Measurements from ENCODE around the gene KRT7.
"Not testable (repeated sequence)": the region's sequence is repeated elsewhere in the genome, so short reads cannot be mapped to it uniquely, and the experiment has no call there.

KRT7 gene

DNA sequence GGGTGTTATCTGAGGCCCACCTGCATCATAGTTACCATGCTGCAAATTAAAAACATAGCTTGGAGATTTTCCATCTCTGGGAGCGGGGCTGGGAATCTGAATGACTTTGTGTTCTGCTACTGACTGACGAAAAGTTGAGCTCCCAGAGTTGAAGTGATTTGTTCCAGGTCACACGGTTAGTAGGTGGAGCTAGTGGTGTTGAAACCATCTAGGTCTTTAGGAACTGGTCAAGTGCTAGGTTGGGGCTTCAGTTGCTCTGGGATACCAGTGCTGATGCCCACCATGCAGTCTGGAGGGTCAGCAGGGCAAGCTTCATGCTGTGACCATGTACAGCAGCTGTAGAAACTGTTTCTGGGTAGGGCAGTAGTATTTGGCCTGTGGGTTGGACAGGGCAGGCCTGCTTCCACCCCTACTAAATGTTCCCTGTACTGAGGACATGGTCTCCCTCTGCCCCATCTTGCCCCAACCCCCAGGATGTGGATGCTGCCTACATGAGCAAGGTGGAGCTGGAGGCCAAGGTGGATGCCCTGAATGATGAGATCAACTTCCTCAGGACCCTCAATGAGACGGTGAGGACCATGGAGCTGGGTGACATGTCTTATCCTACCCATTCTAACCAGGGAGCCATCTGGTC is 5.3 kb downstream of the KRT7 start:
- Histone ChIP-seq H4K8ac (ENCODE audit: low read length) (no peak overlapping the region), H3K23ac (ENCODE audit: low read length in 2 of 2) (no peak overlapping the region), H3K18ac (ENCODE audit: low read depth in 1 of 2, low read length in 2 of 2) (no peak overlapping the region), H3K27ac (ENCODE audit: low read length, poor library complexity, severe bottlenecking) (peak overlapping the region; percentile 3), H3K4me3 (ENCODE audit: insufficient read depth in 1 of 2, low read depth in 1 of 2, low read length in 2 of 2) (no peak overlapping the region), H3K4ac (ENCODE audit: low read depth in 1 of 2, low read length in 2 of 2) (no peak overlapping the region), H2AK5ac (ENCODE audit: low read length, severe bottlenecking) (peak overlapping the region; percentile 47), H3K27me3 (ENCODE audit: control insufficient read depth in 1 of 2, insufficient read depth in 1 of 2, low read length in 2 of 2) (peaks cover 0 to 5% of the 10 kb centered on the region in 2 experiments), H2BK5ac (ENCODE audit: low read depth, low read length, poor library complexity, severe bottlenecking) (no peak overlapping the region), H3K9me3 (ENCODE audit: control insufficient read depth, low read length) (no peaks in the 10 kb centered on the region), H3K14ac (ENCODE audit: low read length in 2 of 2) (peak overlapping the region in 1 of 2 experiments; percentile 7), H2BK120ac (ENCODE audit: low read depth, low read length) (no peak overlapping the region), H3K4me1 (ENCODE audit: control insufficient read depth, insufficient read depth, low read depth, low read length) (peaks cover 37% of the 10 kb centered on the region), H3K4me2 (ENCODE audit: low read length, poor library complexity, severe bottlenecking) (no peak overlapping the region), H2BK15ac (ENCODE audit: low read depth, poor library complexity, severe bottlenecking) (no peak overlapping the region), H3K36me3 (ENCODE audit: control insufficient read depth in 1 of 2, insufficient read depth in 2 of 2, low read depth in 1 of 2, low read length in 2 of 2) (peaks cover 0 to 23% of the 10 kb centered on the region in 2 experiments), H2BK12ac (ENCODE audit: low read length in 2 of 2) (no peak overlapping the region), H4K91ac (ENCODE audit: low read length) (no peak overlapping the region), H2AFZ (ENCODE audit: low read depth, low read length) (no peak overlapping the region), H3K79me1 (replicated peaks; ENCODE audit: low read length, poor library complexity, severe bottlenecking) (no peaks in the 10 kb centered on the region), H3K9ac (ENCODE audit: low read length) (no peak overlapping the region)
- WGBS: 85% methylated on average over 4 of the region's 4 CpGs
- DNase-seq: no peak

GRCh38 chr12:52238916-52239646 is 6.0 kb downstream of the KRT7 start:
- 87% methylated on average over 7 of the region's 7 CpGs for WGBS
- H2BK5ac ChIP-seq (ENCODE audit: low read depth, low read length, poor library complexity, severe bottlenecking): no peak overlapping the region

DNA sequence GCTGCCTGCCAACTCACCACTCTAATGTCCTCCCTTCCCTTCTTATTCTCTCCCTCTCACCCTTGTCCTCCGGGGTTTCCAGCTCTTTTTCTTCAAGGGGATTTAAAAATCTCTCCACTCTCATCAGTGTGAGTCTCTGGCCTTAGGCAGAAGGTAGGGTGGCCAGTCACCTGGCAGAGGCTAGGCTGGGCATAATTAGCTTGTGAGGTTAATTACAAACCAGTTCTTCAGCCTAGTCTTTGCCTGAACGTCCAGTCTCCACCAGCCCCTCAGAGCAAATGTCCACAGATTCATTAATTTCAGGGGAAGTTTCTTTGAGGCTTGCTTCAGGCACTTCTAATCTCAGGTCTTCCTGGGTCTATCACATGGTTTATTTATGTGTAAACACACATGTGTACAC is 6.7 kb downstream of the KRT7 start:
- Histone ChIP-seq H2BK120ac (ENCODE audit: low read depth, low read length) (no peak overlapping the region), H2BK5ac (ENCODE audit: low read depth, low read length, poor library complexity, severe bottlenecking) (no peak overlapping the region), H3K9me3 (ENCODE audit: control insufficient read depth, low read length) (no peaks in the 10 kb centered on the region), H2AK5ac (ENCODE audit: low read length, severe bottlenecking) (peak overlapping the region; percentile 49), H3K9ac (ENCODE audit: low read length) (no peak overlapping the region), H2BK15ac (ENCODE audit: low read depth, poor library complexity, severe bottlenecking) (no peak overlapping the region), H2BK12ac (ENCODE audit: low read length in 2 of 2) (no peak overlapping the region), H3K4ac (ENCODE audit: low read depth in 1 of 2, low read length in 2 of 2) (no peak overlapping the region), H3K27ac (ENCODE audit: low read length, poor library complexity, severe bottlenecking) (no peak overlapping the region), H3K4me3 (ENCODE audit: insufficient read depth in 1 of 2, low read depth in 1 of 2, low read length in 2 of 2) (no peak overlapping the region), H3K14ac (ENCODE audit: low read length in 2 of 2) (no peak overlapping the region), H4K8ac (ENCODE audit: low read length) (no peak overlapping the region), H2AFZ (ENCODE audit: low read depth, low read length) (no peak overlapping the region), H3K23ac (ENCODE audit: low read length in 2 of 2) (no peak overlapping the region), H3K36me3 (ENCODE audit: control insufficient read depth in 1 of 2, insufficient read depth in 2 of 2, low read depth in 1 of 2, low read length in 2 of 2) (peaks cover 0 to 22% of the 10 kb centered on the region in 2 experiments), H4K91ac (ENCODE audit: low read length) (no peak overlapping the region), H3K27me3 (ENCODE audit: control insufficient read depth in 1 of 2, insufficient read depth in 1 of 2, low read length in 2 of 2) (no peaks in the 10 kb centered on the region), H3K79me1 (replicated peaks; ENCODE audit: low read length, poor library complexity, severe bottlenecking) (no peaks in the 10 kb centered on the region), H3K4me2 (ENCODE audit: low read length, poor library complexity, severe bottlenecking) (no peak overlapping the region), H3K4me1 (ENCODE audit: control insufficient read depth, insufficient read depth, low read depth, low read length) (peaks cover 43% of the 10 kb centered on the region), H3K18ac (ENCODE audit: low read depth in 1 of 2, low read length in 2 of 2) (no peak overlapping the region)
- 80% methylated on average over 2 of the region's 2 CpGs for WGBS
- no peak for DNase-seq

More at GRCh38 chr12:52238916-52239646, 6.0 kb downstream of the KRT7 start:
- no peak overlapping the region for H3K4me3 ChIP-seq (ENCODE audit: insufficient read depth in 1 of 2, low read depth in 1 of 2, low read length in 2 of 2)
- H3K18ac ChIP-seq (ENCODE audit: low read depth in 1 of 2, low read length in 2 of 2): no peak overlapping the region
- H3K9ac ChIP-seq (ENCODE audit: low read length): no peak overlapping the region
- no peaks in the 10 kb centered on the region for H3K9me3 ChIP-seq (ENCODE audit: control insufficient read depth, low read length)
- H3K4me1 ChIP-seq (ENCODE audit: control insufficient read depth, insufficient read depth, low read depth, low read length): peaks cover 39% of the 10 kb centered on the region
- H3K79me1 ChIP-seq (replicated peaks; ENCODE audit: low read length, poor library complexity, severe bottlenecking): no peaks in the 10 kb centered on the region
- H3K27me3 ChIP-seq (ENCODE audit: control insufficient read depth in 1 of 2, insufficient read depth in 1 of 2, low read length in 2 of 2): no peaks in the 10 kb centered on the region
- no peak overlapping the region for H3K27ac ChIP-seq (ENCODE audit: low read length, poor library complexity, severe bottlenecking)
- H2AFZ ChIP-seq (ENCODE audit: low read depth, low read length): no peak overlapping the region
- no peak overlapping the region for H2BK15ac ChIP-seq (ENCODE audit: low read depth, poor library complexity, severe bottlenecking)
- no peak overlapping the region for H4K8ac ChIP-seq (ENCODE audit: low read length)
- H2AK5ac ChIP-seq (ENCODE audit: low read length, severe bottlenecking): peak overlapping the region; percentile 49
- no peak overlapping the region for H2BK12ac ChIP-seq (ENCODE audit: low read length in 2 of 2)
- H3K4ac ChIP-seq (ENCODE audit: low read depth in 1 of 2, low read length in 2 of 2): no peak overlapping the region
- H4K91ac ChIP-seq (ENCODE audit: low read length): no peak overlapping the region
- no peak overlapping the region for H3K23ac ChIP-seq (ENCODE audit: low read length in 2 of 2)
- H3K14ac ChIP-seq (ENCODE audit: low read length in 2 of 2): no peak overlapping the region
- no peak overlapping the region for H2BK120ac ChIP-seq (ENCODE audit: low read depth, low read length)
- no peak overlapping the region for H3K4me2 ChIP-seq (ENCODE audit: low read length, poor library complexity, severe bottlenecking)
- H3K36me3 ChIP-seq (ENCODE audit: control insufficient read depth in 1 of 2, insufficient read depth in 2 of 2, low read depth in 1 of 2, low read length in 2 of 2): peaks cover 0 to 23% of the 10 kb centered on the region in 2 experiments
- no peak for DNase-seq

DNA sequence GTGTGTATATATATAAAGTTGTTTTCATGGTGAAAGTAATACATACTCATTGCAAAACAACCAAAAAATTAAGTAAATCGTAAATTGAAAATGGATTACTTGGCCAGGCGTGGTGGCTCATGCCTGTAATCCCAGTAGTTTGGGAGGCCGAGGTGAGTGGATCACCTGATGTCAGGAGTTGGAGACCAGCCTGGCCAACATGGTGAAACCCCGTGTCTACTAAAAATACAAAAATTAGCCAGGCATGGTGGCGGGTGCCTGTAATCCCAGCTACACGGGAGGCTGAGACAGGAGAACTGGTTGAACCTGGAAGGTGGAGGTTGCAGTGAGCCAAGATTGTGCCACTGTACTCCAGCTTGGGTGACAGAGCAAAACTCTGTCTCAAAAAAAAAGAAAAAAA is 7.2 kb downstream of the KRT7 start:
- H3K79me1 ChIP-seq (replicated peaks; ENCODE audit: low read length, poor library complexity, severe bottlenecking); H3K9me3 ChIP-seq (ENCODE audit: control insufficient read depth, low read length); H3K27me3 ChIP-seq (ENCODE audit: control insufficient read depth in 1 of 2, insufficient read depth in 1 of 2, low read length in 2 of 2); H3K9ac ChIP-seq (ENCODE audit: low read length); H2BK15ac ChIP-seq (ENCODE audit: low read depth, poor library complexity, severe bottlenecking); DNase-seq; H2AFZ ChIP-seq (ENCODE audit: low read depth, low read length); H3K27ac ChIP-seq (ENCODE audit: low read length, poor library complexity, severe bottlenecking); H2BK12ac ChIP-seq (ENCODE audit: low read length in 2 of 2); H4K8ac ChIP-seq (ENCODE audit: low read length); H3K4ac ChIP-seq (ENCODE audit: low read depth in 1 of 2, low read length in 2 of 2); H3K23ac ChIP-seq (ENCODE audit: low read length in 2 of 2); H4K91ac ChIP-seq (ENCODE audit: low read length); H3K4me3 ChIP-seq (ENCODE audit: insufficient read depth in 1 of 2, low read depth in 1 of 2, low read length in 2 of 2); H3K14ac ChIP-seq (ENCODE audit: low read length in 2 of 2); H2BK5ac ChIP-seq (ENCODE audit: low read depth, low read length, poor library complexity, severe bottlenecking); H2AK5ac ChIP-seq (ENCODE audit: low read length, severe bottlenecking); H3K18ac ChIP-seq (ENCODE audit: low read depth in 1 of 2, low read length in 2 of 2); H2BK120ac ChIP-seq (ENCODE audit: low read depth, low read length); H3K4me2 ChIP-seq (ENCODE audit: low read length, poor library complexity, severe bottlenecking): not testable (repeated sequence)
- H3K4me1 ChIP-seq (ENCODE audit: control insufficient read depth, insufficient read depth, low read depth, low read length): peaks cover 45% of the 10 kb centered on the region
- 95% methylated on average over 6 of the region's 6 CpGs for WGBS
- H3K36me3 ChIP-seq (ENCODE audit: control insufficient read depth in 1 of 2, insufficient read depth in 2 of 2, low read depth in 1 of 2, low read length in 2 of 2): peaks cover 0 to 17% of the 10 kb centered on the region in 2 experiments

All from mesenchymal stem cell (in vitro differentiated cells and primary cell).